ENCODE results near the gene C11orf58. TPM values are rescaled to one million over a fixed set of nuclear protein-coding genes. Genes with fewer than 3 reads are reported as not detected.

C11orf58 gene
- total and polyA plus RNA-seq, 10 donors: 83.9 to 147 (median 124) TPM

DNA sequence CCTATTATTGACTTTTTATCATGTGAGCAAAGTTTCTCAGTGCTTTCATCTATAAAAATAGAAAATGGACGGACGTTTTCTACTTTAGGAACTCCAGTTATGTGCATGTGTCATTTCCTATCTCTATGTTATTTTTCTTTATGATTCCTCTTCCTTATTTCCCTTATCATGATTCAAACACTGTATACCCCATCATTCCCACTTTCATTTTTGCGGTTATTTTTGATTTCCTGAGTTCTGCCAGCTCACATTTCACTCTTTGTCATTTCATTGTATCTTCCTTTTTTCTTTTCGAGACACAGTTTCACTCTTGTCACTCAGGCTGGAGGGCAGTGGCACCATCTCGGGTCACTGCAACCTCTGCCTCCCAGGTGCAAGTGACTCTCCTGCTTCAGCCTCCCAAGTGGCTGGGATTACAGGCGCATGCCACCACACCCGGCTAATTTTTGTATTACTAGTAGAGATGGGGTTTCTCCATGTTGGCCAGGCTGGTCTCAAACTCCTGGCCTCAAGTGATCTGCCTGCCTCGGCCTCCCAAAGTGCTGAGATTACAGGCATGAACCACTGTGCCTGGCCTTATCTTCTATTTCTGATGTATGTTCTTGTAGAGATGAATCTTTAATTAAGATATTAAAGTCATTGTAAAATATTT is 21.5 kb downstream of the C11orf58 start:
- intact Hi-C loops (cut with DNase I; ENCODE audit: low total_unique reads): no loop called here
- peaks cover 0 to 14% (median 4%) of the 10 kb centered on the region in 6 donors for H3K4me1 ChIP-seq
- H3K4me3 ChIP-seq: no peak overlapping the region
- no peaks in the 10 kb centered on the region for H3K27me3 ChIP-seq (replicated peaks in 1 of 7)
- H3K36me3 ChIP-seq: peaks cover 0 to 43% (median 33%) of the 10 kb centered on the region in 6 donors
- no peaks in the 10 kb centered on the region for H3K9me3 ChIP-seq
- DNase-seq: no peak
- peak in 2 of 3 donors; percentile 35 to 39 for TF ChIP-seq POLR2AphosphoS5 (IDR thresholded peaks at IDR 0.05)
- TF ChIP-seq, protein P1, sequence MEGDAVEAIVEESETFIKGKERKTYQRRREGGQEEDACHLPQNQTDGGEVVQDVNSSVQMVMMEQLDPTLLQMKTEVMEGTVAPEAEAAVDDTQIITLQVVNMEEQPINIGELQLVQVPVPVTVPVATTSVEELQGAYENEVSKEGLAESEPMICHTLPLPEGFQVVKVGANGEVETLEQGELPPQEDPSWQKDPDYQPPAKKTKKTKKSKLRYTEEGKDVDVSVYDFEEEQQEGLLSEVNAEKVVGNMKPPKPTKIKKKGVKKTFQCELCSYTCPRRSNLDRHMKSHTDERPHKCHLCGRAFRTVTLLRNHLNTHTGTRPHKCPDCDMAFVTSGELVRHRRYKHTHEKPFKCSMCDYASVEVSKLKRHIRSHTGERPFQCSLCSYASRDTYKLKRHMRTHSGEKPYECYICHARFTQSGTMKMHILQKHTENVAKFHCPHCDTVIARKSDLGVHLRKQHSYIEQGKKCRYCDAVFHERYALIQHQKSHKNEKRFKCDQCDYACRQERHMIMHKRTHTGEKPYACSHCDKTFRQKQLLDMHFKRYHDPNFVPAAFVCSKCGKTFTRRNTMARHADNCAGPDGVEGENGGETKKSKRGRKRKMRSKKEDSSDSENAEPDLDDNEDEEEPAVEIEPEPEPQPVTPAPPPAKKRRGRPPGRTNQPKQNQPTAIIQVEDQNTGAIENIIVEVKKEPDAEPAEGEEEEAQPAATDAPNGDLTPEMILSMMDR (IDR thresholded peaks at IDR 0.05 in 8 of 11, conservative IDR thresholded peaks at IDR 0.05 in 3 of 11): no peak
- H3K27ac ChIP-seq: peak overlapping the region in 1 of 8 donors; percentile 21
- WGBS, 5 donors: 41 to 51% (median 45%) methylated on average over 8 of the region's 8 CpGs

DNA sequence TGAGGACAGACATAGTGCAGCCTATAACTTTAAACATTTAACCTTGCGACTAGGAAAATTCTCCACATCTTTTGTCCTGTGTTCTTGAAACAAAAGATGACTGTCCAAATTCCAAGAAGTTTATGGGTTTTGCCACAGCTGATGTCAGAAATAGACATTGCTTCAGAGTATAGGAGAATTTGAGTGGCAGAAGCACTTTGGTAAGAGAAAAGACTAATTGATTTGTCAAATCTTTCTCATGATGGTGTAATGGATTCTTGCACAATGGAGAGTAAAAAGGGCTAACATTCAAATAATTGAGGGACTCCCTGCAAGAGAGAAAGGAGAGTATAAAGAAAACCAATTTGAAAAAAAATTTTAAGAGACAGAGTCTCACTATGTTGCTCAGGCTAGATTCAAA is 25.3 kb downstream of the C11orf58 start:
- Histone ChIP-seq H3K27ac (no peak overlapping the region), H3K27me3 (replicated peaks in 1 of 7) (no peaks in the 10 kb centered on the region), H3K4me3 (no peak overlapping the region), H3K9me3 (no peaks in the 10 kb centered on the region), H3K4me1 (peaks cover 0 to 14% (median 4%) of the 10 kb centered on the region in 6 donors), H3K36me3 (peaks cover 0 to 5% (median under 1%) of the 10 kb centered on the region in 6 donors)
- intact Hi-C loops (cut with DNase I; ENCODE audit: low total_unique reads): no loop called here
- TF ChIP-seq, protein P1 (IDR thresholded peaks at IDR 0.05 in 8 of 11, conservative IDR thresholded peaks at IDR 0.05 in 3 of 11): no peak
- TF ChIP-seq POLR2A (IDR thresholded peaks at IDR 0.05) (no peak), POLR2AphosphoS5 (IDR thresholded peaks at IDR 0.05) (no peak)
- WGBS, 5 donors: 94 to 98% (median 95%) methylated on average over 1 of the region's 1 CpG
- no peak for DNase-seq

DNA sequence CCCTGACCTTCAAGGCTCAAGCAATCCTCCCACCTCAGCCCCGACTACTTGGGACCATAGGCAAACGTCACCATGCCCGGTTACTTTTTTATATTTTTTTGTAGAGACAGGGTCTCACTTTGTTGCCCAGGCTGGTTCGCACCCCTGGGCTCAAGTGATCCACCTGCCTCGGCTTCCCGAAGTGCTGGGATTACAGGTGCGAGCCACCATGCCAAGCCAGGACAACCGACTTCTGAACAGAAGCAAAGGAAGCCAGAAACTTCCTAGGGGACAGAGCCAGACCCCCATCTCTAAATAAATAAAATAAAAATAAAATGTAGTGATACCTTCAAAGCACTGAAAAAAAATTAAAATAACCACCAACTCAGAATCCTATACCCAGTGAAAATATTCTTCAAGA is 26.4 kb downstream of the C11orf58 start:
- H3K27ac ChIP-seq: no peak overlapping the region
- no peak overlapping the region for H3K4me3 ChIP-seq
- no peak for DNase-seq
- no peaks in the 10 kb centered on the region for H3K9me3 ChIP-seq
- 88 to 96% (median 93%) methylated on average over 8 of the region's 8 CpGs for WGBS, 5 donors
- peaks cover 0 to 4% (median 2%) of the 10 kb centered on the region in 6 donors for H3K4me1 ChIP-seq
- no peaks in the 10 kb centered on the region for H3K36me3 ChIP-seq
- no peaks in the 10 kb centered on the region for H3K27me3 ChIP-seq (replicated peaks in 1 of 7)
- TF ChIP-seq POLR2A (IDR thresholded peaks at IDR 0.05) (no peak), POLR2AphosphoS5 (IDR thresholded peaks at IDR 0.05) (no peak)
- TF ChIP-seq, protein P1 (IDR thresholded peaks at IDR 0.05 in 8 of 11, conservative IDR thresholded peaks at IDR 0.05 in 3 of 11): no peak
- intact Hi-C loops (cut with DNase I; ENCODE audit: low total_unique reads): no loop called here

DNA sequence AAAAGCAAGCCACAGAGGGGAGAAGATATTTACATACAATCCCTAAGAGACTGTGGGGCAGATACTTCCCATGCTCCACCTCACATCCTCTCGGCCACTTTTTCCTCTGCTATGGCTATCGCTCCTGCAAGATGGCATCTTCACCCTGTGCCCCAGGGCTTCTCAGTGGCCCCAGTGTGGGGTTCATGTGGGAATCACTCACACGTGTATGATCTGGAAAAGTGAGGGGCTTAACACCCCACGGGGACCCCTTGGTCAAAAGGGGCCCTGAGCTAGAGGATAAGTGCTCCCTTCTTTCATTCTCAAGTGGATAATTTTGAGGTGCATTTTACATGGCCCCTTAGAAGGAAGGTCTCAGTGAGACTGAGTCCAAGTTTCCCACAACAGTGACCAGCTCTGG is 28.7 kb downstream of the C11orf58 start:
- intact Hi-C loops (cut with DNase I; ENCODE audit: low total_unique reads): no loop called here
- DNase-seq: no peak
- Histone ChIP-seq H3K4me3 (no peak overlapping the region), H3K36me3 (no peaks in the 10 kb centered on the region), H3K27ac (no peak overlapping the region), H3K4me1 (no peaks in the 10 kb centered on the region), H3K9me3 (no peaks in the 10 kb centered on the region), H3K27me3 (replicated peaks in 1 of 7) (no peaks in the 10 kb centered on the region)
- 69 to 85% (median 78%) methylated on average over 4 of the region's 4 CpGs for WGBS, 5 donors
- TF ChIP-seq, protein P1 (IDR thresholded peaks at IDR 0.05 in 8 of 11, conservative IDR thresholded peaks at IDR 0.05 in 3 of 11): no peak
- TF ChIP-seq POLR2A (IDR thresholded peaks at IDR 0.05): no peak
- TF ChIP-seq POLR2AphosphoS5 (IDR thresholded peaks at IDR 0.05): no peak

Data from spleen (tissue), 11 donors.